CD4-positive, alpha-beta T cell (primary cell): ENCODE results near the gene TLR6. TPM values are rescaled to one million over a fixed set of nuclear protein-coding genes. Genes with fewer than 3 reads are reported as not detected.

Experiments
- ATAC-seq: fragments of 200-7000 bp; cut with Tn5 transposase; one replicate; pipeline ENCODE4 v1.10.0; 2022; ENCODE audit warnings: mild to moderate bottlenecking; ENCODE audit not compliant: poor library complexity
- CTCF ChIA-PET: fragments of 350-600 bp; sonication (Branson Sonifier 250); formaldehyde crosslinking; loops from one replicate; lab custom pipeline; 2021; ENCODE audit warnings: antibody characterized with exemption, inconsistent platforms; lab: Charles Lee
- POLR2A ChIA-PET: fragments of 350-600 bp; sonication (Branson Sonifier 250); formaldehyde crosslinking; loops from one replicate; lab custom pipeline; 2021; ENCODE audit warnings: antibody characterized with exemption, inconsistent platforms; lab: Charles Lee
- DNase-seq, 14 experiments: peaks; one replicate each; pipeline ENCODE4 v3.0.0-alpha.2; 2013 to 2020; ENCODE audit warnings: mixed read lengths in 2 of 14
- H3K27ac ChIP-seq, 2 donors: one replicate each; pipeline versions ENCODE4 v1.5.1 to v1.7.0; 2013; ENCODE audit warnings: low read length in 2 of 2, low read depth in 1 of 2, mild to moderate bottlenecking in 1 of 2
- H3K27me3 ChIP-seq, 2 experiments: 1 replicate in 1 of 2; 2 replicates in 1 of 2; pipeline versions ENCODE4 v1.6.1 to v1.7.0; 2013; ENCODE audit warnings: low read length in 2 of 2, control low read depth in 1 of 2, mild to moderate bottlenecking in 1 of 2, moderate library complexity in 1 of 2; ENCODE audit not compliant: insufficient read depth in 2 of 2, control insufficient read depth in 1 of 2
- H3K36me3 ChIP-seq: one replicate; pipeline ENCODE4 v1.6.1; 2013; ENCODE audit warnings: low read length, control low read depth; ENCODE audit not compliant: insufficient read depth
- H3K4me1 ChIP-seq: one replicate; pipeline ENCODE4 v1.6.1; 2013; ENCODE audit warnings: low read length, control low read depth; ENCODE audit not compliant: insufficient read depth
- H3K4me3 ChIP-seq: one replicate; pipeline ENCODE4 v1.5.1; 2013; ENCODE audit warnings: mild to moderate bottlenecking, low read length, moderate library complexity
- H3K9me3 ChIP-seq, 2 experiments: 1 replicate in 1 of 2; 2 replicates in 1 of 2; pipeline versions ENCODE4 v1.6.1 to v1.7.0; 2013; ENCODE audit warnings: low read length in 2 of 2, mild to moderate bottlenecking in 2 of 2, control low read depth in 1 of 2, moderate library complexity in 1 of 2; ENCODE audit not compliant: control insufficient read depth in 1 of 2, insufficient read depth in 1 of 2
- H3K27ac Mint-ChIP-seq: one replicate; pipeline ENCODE4 v1.8.0; 2020; ENCODE audit warnings: mixed read lengths
- H3K27me3 Mint-ChIP-seq: one replicate; pipeline ENCODE4 v1.8.0; 2021; ENCODE audit warnings: mixed read lengths
- H3K36me3 Mint-ChIP-seq: one replicate; pipeline ENCODE4 v1.8.0; 2021; ENCODE audit warnings: low read depth, mixed read lengths
- H3K4me1 Mint-ChIP-seq: one replicate; pipeline ENCODE4 v1.8.0; 2021; ENCODE audit warnings: low read depth, mixed read lengths
- H3K4me3 Mint-ChIP-seq: one replicate; pipeline ENCODE4 v1.8.0; 2020; ENCODE audit warnings: mild to moderate bottlenecking, mixed read lengths
- H3K9me3 Mint-ChIP-seq: one replicate; pipeline ENCODE4 v1.8.0; 2020; ENCODE audit warnings: mixed read lengths
- CTCF ChIP-seq: fragments of 200-600 bp; IDR thresholded peaks from one replicate; pipeline ENCODE4 v1.8.0; 2022; ENCODE audit warnings: antibody characterized with exemption, mild to moderate bottlenecking
- intact Hi-C, 2 experiments: fragments of 100-400 bp; cut with DNase I in 1 of 2; cut with micrococcal nuclease in 1 of 2; formaldehyde crosslinking; loops; one replicate each; pipeline versions ENCODE4 v1.15.1 to v1.9.0; 2023 to 2025; cut with DNase I, micrococcal nuclease
- total RNA-seq, 174 experiments: library from RNA in 2 of 174; stranded (reverse) in 2 of 174; gene quantifications; one replicate each; pipeline ENCODE4 v1.2.3 and lab custom pipeline; 2021 to 2026

Gene TLR6
- total RNA-seq, 2 experiments from 2014 or later = 0.69 to 1.3 TPM

GRCh38 chr4:38857354-38858096, 908 bp upstream of the TLR6 start:
- peaks cover 18% of the 10 kb centered on the region for H3K4me1 ChIP-seq
- POLR2A ChIA-PET = interaction anchor here (3.0 kb wide), 1 partner anchor 53 kb away, joined by 19 read pairs; the partner anchor contains the start of gene TLR1
- H3K27ac ChIP-seq = peak overlapping the region in 1 of 2 donors; percentile 40
- peaks cover 38% of the 10 kb centered on the region for H3K4me1 Mint-ChIP-seq
- intact Hi-C loops = loop anchor here (2.0 to 10.0 kb wide), 4 partner anchors 53 to 795 kb away; partner anchors contain the start of gene TLR1 (in 1 of the 2)
- DNase-seq = peak in 4 of 14 experiments; percentile 39 to 67 (median 56)
- no peak for ATAC-seq
- no peak overlapping the region for H3K4me3 ChIP-seq
- peak overlapping the region; percentile 78 for H3K27ac Mint-ChIP-seq
- H3K36me3 ChIP-seq = no peaks in the 10 kb centered on the region
- no peaks in the 10 kb centered on the region for H3K27me3 Mint-ChIP-seq
- H3K4me3 Mint-ChIP-seq = peak overlapping the region; percentile 52
- no peaks in the 10 kb centered on the region for H3K27me3 ChIP-seq
- TF ChIP-seq CTCF = no peak
- no peaks in the 10 kb centered on the region for H3K9me3 Mint-ChIP-seq
- H3K9me3 ChIP-seq = no peaks in the 10 kb centered on the region
- H3K36me3 Mint-ChIP-seq = no peaks in the 10 kb centered on the region
- CTCF ChIA-PET = interaction anchor here (0.6 kb wide), 1 partner anchor 98 kb away, joined by 3 read pairs; no protein-coding TSS in a partner anchor

- Histone ChIP-seq H3K27ac (peak overlapping the region; percentile 8 to 44), H3K4me3 (peak overlapping the region; percentile 50), H3K36me3 (no peaks in the 10 kb centered on the region), H3K4me1 (peaks cover 18% of the 10 kb centered on the region), H3K9me3 (no peaks in the 10 kb centered on the region), H3K27me3 (no peaks in the 10 kb centered on the region)
- H3K36me3 Mint-ChIP-seq = no peaks in the 10 kb centered on the region
- H3K27ac Mint-ChIP-seq = peak overlapping the region; percentile 78
- ChIA-PET CTCF (interaction anchor here (0.9 to 2.3 kb wide), 7 partner anchors 9 to 326 kb away, joined by 3 to 11 read pairs (median 3); partner anchors contain the start of genes TLR10 and WDR19), POLR2A (interaction anchor here (0.6 to 3.0 kb wide), 6 partner anchors 9 to 189 kb away, joined by 3 to 19 read pairs (median 3); partner anchors contain the start of gene TLR1)
- intact Hi-C loops = loop anchor here (1.0 to 10.0 kb wide), 5 partner anchors 51 to 794 kb away; partner anchors contain the start of gene TLR1 (in 1 of the 2)
- DNase-seq (peak in 4 of 14 experiments; percentile 21 to 52 (median 46)), ATAC-seq (peak; percentile 24)
- H3K9me3 Mint-ChIP-seq = no peaks in the 10 kb centered on the region
- peak overlapping the region; percentile 69 for H3K4me3 Mint-ChIP-seq
- no peaks in the 10 kb centered on the region for H3K27me3 Mint-ChIP-seq
- peaks cover 35% of the 10 kb centered on the region for H3K4me1 Mint-ChIP-seq
- no peak for TF ChIP-seq CTCF
Measured at GRCh38 chr4:38856046-38856445, 571 bp downstream of the TLR6 start.

DNA sequence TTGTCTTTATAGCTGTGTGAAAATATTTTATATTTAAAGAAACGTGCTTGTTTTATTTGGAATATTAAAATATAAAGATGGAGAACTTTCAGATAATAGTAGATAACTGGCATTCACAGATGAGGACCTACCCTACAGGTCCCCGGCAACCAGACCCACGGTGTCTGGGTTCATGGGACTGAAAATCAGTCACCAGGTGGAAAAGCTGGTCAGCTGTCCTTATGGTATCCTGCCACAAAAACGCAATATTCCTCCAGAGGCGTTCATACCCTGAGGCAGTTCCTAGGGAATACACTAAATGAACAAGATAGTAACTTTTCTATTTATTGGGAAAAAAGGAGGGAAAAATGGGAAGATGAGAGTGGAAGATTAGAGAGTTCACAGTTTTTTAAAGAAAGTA, 1.2 kb downstream of the TLR6 start:
- Mint-ChIP-seq H3K27ac (peak overlapping the region; percentile 78), H3K27me3 (no peaks in the 10 kb centered on the region), H3K4me1 (peaks cover 30% of the 10 kb centered on the region), H3K9me3 (no peaks in the 10 kb centered on the region), H3K36me3 (no peaks in the 10 kb centered on the region), H3K4me3 (no peak overlapping the region)
- TF ChIP-seq CTCF = no peak
- no peak for ATAC-seq
- peak overlapping the region; percentile 50 for H3K4me3 ChIP-seq
- ChIA-PET CTCF (interaction anchor here (0.9 to 2.3 kb wide), 6 partner anchors 8 to 327 kb away, joined by 3 to 11 read pairs (median 4); partner anchors contain the start of gene WDR19), POLR2A (interaction anchor here (0.6 to 3.0 kb wide), 6 partner anchors 9 to 190 kb away, joined by 3 to 19 read pairs (median 3); partner anchors contain the start of gene TLR1)
- DNase-seq = no peak
- peak overlapping the region in 1 of 2 donors; percentile 32 for H3K27ac ChIP-seq
- no peaks in the 10 kb centered on the region for H3K27me3 ChIP-seq
- H3K9me3 ChIP-seq = no peaks in the 10 kb centered on the region
- peaks cover 15% of the 10 kb centered on the region for H3K4me1 ChIP-seq
- intact Hi-C loops = loop anchor here (5.0 to 10.0 kb wide), 3 partner anchors 678 to 793 kb away; no protein-coding TSS in a partner anchor
- no peaks in the 10 kb centered on the region for H3K36me3 ChIP-seq
